ENCODE results near the gene MTSS2.

DNA sequence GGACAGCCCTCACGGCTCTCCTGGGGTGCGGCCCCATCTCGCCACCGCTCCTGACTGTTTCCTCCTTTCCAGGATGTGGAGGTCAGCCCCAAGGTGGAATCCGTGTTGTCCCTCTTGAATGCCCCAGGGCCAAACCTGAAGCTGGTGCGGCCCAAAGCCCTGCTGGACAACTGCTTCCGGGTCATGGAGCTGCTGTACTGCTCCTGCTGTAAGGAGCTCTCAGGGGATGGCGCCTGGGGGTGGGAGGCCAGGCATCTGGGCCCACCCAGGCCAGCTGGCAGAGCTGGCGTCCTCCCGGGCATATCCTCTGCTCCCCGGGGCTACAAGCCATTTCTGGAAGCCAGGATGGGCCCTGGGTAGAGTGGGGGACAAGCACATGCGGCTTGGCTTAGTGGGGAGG lies 26.3 kb downstream of the MTSS2 start:
- TF ChIP-seq, protein P1, sequence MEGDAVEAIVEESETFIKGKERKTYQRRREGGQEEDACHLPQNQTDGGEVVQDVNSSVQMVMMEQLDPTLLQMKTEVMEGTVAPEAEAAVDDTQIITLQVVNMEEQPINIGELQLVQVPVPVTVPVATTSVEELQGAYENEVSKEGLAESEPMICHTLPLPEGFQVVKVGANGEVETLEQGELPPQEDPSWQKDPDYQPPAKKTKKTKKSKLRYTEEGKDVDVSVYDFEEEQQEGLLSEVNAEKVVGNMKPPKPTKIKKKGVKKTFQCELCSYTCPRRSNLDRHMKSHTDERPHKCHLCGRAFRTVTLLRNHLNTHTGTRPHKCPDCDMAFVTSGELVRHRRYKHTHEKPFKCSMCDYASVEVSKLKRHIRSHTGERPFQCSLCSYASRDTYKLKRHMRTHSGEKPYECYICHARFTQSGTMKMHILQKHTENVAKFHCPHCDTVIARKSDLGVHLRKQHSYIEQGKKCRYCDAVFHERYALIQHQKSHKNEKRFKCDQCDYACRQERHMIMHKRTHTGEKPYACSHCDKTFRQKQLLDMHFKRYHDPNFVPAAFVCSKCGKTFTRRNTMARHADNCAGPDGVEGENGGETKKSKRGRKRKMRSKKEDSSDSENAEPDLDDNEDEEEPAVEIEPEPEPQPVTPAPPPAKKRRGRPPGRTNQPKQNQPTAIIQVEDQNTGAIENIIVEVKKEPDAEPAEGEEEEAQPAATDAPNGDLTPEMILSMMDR (IDR thresholded peaks at IDR 0.05 in 4 of 5, conservative IDR thresholded peaks at IDR 0.05 in 1 of 5), result no peak
- no peak for TF ChIP-seq POLR2A (IDR thresholded peaks at IDR 0.05)

All from gastrocnemius medialis (tissue), 4 donors.